ENCODE results near the gene SESTD1. TPM values are rescaled to one million over a fixed set of nuclear protein-coding genes. Genes with fewer than 3 reads are reported as not detected.

The SESTD1 gene
- polyA plus RNA-seq, 10 donors, result 30.3 to 48.6 (median 37.6) TPM

Other genes with a start within 250 kb of the SESTD1 start
- 10 to 100 TPM; 32.4 to 94.7 (median 58.5) TPM for gene CCDC141, start 214.7 kb downstream of the SESTD1 start, polyA plus RNA-seq (ENCODE audit: insufficient read length in 10 of 10)